Left lung (tissue), 10 donors: Measurements from ENCODE around the gene SMTNL1. TPM values are rescaled to one million over a fixed set of nuclear protein-coding genes. Genes with fewer than 3 reads are reported as not detected.

Experiments
- ATAC-seq: fragments of 200-7000 bp; cut with Tn5 transposase; one replicate; pipeline ENCODE4 v1.9.1; 2020; ENCODE audit warnings: moderate library complexity
- DNase-seq, 4 donors: peaks; one replicate each; pipeline ENCODE4 v3.0.0-alpha.2; 2013 to 2020
- H3K27ac ChIP-seq, 2 donors: fragments of 200-600 bp; sonication (generic) in 1 of 2; one replicate each; pipeline versions ENCODE4 v1.5.0 to v1.8.0; 2020 to 2021
- H3K27me3 ChIP-seq, 2 donors: fragments of 200-600 bp; sonication (generic) in 1 of 2; one replicate each; pipeline versions ENCODE4 v1.5.0 to v1.8.0; 2020 to 2021
- H3K36me3 ChIP-seq, 2 donors: fragments of 200-600 bp; sonication (generic) in 1 of 2; one replicate each; pipeline versions ENCODE4 v1.5.0 to v1.8.0; 2020 to 2021
- H3K4me1 ChIP-seq, 2 donors: fragments of 200-600 bp; one replicate each; pipeline ENCODE4 v1.8.0; 2021
- H3K4me3 ChIP-seq, 2 donors: fragments of 200-600 bp; sonication (generic) in 1 of 2; one replicate each; pipeline versions ENCODE4 v1.5.0 to v1.8.0; 2020 to 2021; ENCODE audit warnings: mild to moderate bottlenecking in 1 of 2
- H3K9me3 ChIP-seq, 2 donors: fragments of 200-600 bp; sonication (generic) in 1 of 2; one replicate each; pipeline versions ENCODE4 v1.5.0 to v1.8.0; 2020 to 2021
- CTCF ChIP-seq, 2 donors: fragments of 200-600 bp; sonication (generic) in 1 of 2; IDR thresholded peaks; one replicate each; pipeline versions ENCODE4 v1.5.0 to v1.8.0; 2021; ENCODE audit warnings: antibody characterized with exemption in 2 of 2
- intact Hi-C, 2 donors: fragments of 100-400 bp; cut with DNase I; formaldehyde crosslinking; loops; one replicate each; pipeline versions ENCODE4 v1.11.2 to v1.14.2; 2022
- polyA plus RNA-seq, 6 donors: library from polyadenylated mRNA; unstranded; fragments of 120-200 nt; gene quantifications; one replicate each; pipeline ENCODE4 v1.2.1, GENCODE V29; 2013; ENCODE audit not compliant: insufficient read length in 6 of 6
- total RNA-seq, 2 donors: library from RNA; stranded (reverse); fragmentation: NEBNext Ultra II Directional; extraction: Animal tissue kit (Norgen Biotek cat#: 25700); gene quantifications; one replicate each; pipeline ENCODE4 v1.2.1, GENCODE V29; 2021
- donor health status: DM: no; HTN: yes; CAD: no.
- donor health status: DM: no; HTN: no; CAD: no.

The SMTNL1 gene
- total and polyA plus RNA-seq, 8 donors, result 0.13 to 0.80 (median 0.42) TPM; not detected in 2

GRCh38 chr11:57585301-57585700 is 47.9 kb downstream of the SMTNL1 start:
- no peak overlapping the region for H3K4me3 ChIP-seq
- no peaks in the 10 kb centered on the region for H3K4me1 ChIP-seq
- TF ChIP-seq CTCF (IDR thresholded peaks at IDR 0.05), result no peak
- ATAC-seq (no peak), DNase-seq (no peak)
- intact Hi-C loops, result no loop called here
- H3K27ac ChIP-seq, result no peak overlapping the region
- H3K9me3 ChIP-seq, result no peaks in the 10 kb centered on the region
- H3K27me3 ChIP-seq, result no peaks in the 10 kb centered on the region
- H3K36me3 ChIP-seq, result no peaks in the 10 kb centered on the region

- Histone ChIP-seq H3K9me3 (no peaks in the 10 kb centered on the region), H3K4me3 (no peak overlapping the region), H3K4me1 (no peaks in the 10 kb centered on the region), H3K27ac (no peak overlapping the region), H3K27me3 (no peaks in the 10 kb centered on the region), H3K36me3 (no peaks in the 10 kb centered on the region)
- no peak for ATAC-seq
- intact Hi-C loops, result no loop called here
- no peak for TF ChIP-seq CTCF (IDR thresholded peaks at IDR 0.05)
- DNase-seq, result no peak
These were observed 49.4 kb downstream of the SMTNL1 start for GRCh38 chr11:57586711-57587245.

- no peak overlapping the region for H3K4me3 ChIP-seq
- H3K27me3 ChIP-seq, result no peaks in the 10 kb centered on the region
- no peak for TF ChIP-seq CTCF (IDR thresholded peaks at IDR 0.05)
- H3K9me3 ChIP-seq, result no peaks in the 10 kb centered on the region
- ATAC-seq (peak; percentile 33), DNase-seq (no peak)
- H3K36me3 ChIP-seq, result no peaks in the 10 kb centered on the region
- H3K4me1 ChIP-seq, result no peaks in the 10 kb centered on the region
- H3K27ac ChIP-seq, result no peak overlapping the region
- intact Hi-C loops, result no loop called here
These were observed 50.8 kb downstream of the SMTNL1 start for GRCh38 chr11:57588046-57588710.

- intact Hi-C loops, result no loop called here
- DNase-seq, result no peak
- Histone ChIP-seq H3K27me3 (no peaks in the 10 kb centered on the region), H3K4me3 (no peak overlapping the region), H3K4me1 (peaks cover 9 to 16% of the 10 kb centered on the region in 2 donors), H3K9me3 (no peaks in the 10 kb centered on the region), H3K36me3 (no peaks in the 10 kb centered on the region), H3K27ac (no peak overlapping the region)
- ATAC-seq, result no peak
- TF ChIP-seq CTCF (IDR thresholded peaks at IDR 0.05), result no peak
These were observed 59.0 kb downstream of the SMTNL1 start for GRCh38 chr11:57596266-57596885.

GRCh38 chr11:57597461-57597915 is 60.1 kb downstream of the SMTNL1 start, which contains the start of gene SERPING1:
SERPING1 (plus strand) TSS chr11:57597685; CDS start chr11:57598271, 586 bp downstream.
- DNase-seq (peak in 3 of 4 donors; percentile 38 to 62 (median 45)), ATAC-seq (peak; percentile 77)
- H3K36me3 ChIP-seq, result peaks cover 0 to 5% of the 10 kb centered on the region in 2 donors
- peak within 1 kb of the TSS; percentile 52 to 56 for H3K4me3 ChIP-seq
- intact Hi-C loops, result no loop called here
- H3K9me3 ChIP-seq, result no peaks in the 10 kb centered on the region
- no peaks in the 10 kb centered on the region for H3K27me3 ChIP-seq
- peaks cover 9 to 16% of the 10 kb centered on the region in 2 donors for H3K4me1 ChIP-seq
- peak within 1 kb of the TSS; percentile 69 to 72 for H3K27ac ChIP-seq
- TF ChIP-seq CTCF (IDR thresholded peaks at IDR 0.05), result no peak
